Measurements from ENCODE around the gene GIMAP4.

- TF ChIP-seq FOXP2 (optimal IDR thresholded peaks at IDR 0.05; ENCODE audit: borderline replicate concordance, extremely low read depth, extremely low read length, insufficient read depth) (no peak), SIN3A (IDR thresholded peaks at IDR 0.05; ENCODE audit: borderline replicate concordance, insufficient read depth, low read length) (no peak), REST (IDR thresholded peaks at IDR 0.05; ENCODE audit: insufficient read depth in 1 of 2, low read depth in 2 of 2, low read length in 2 of 2) (no peak), TAF1 (IDR thresholded peaks at IDR 0.05; ENCODE audit: borderline replicate concordance, insufficient read depth, low read length) (no peak), POLR2AphosphoS5 (IDR thresholded peaks at IDR 0.05; ENCODE audit: low read depth, low read length) (no peak)
Observed at GRCh38 chr7:150620061-150620460, 52.9 kb downstream of the GIMAP4 start.
